Stimulated activated CD8-positive, alpha-beta memory T cell treated with anti-CD3 and anti-CD28 coated beads, Interleukin-4, amount 100 ng/mL, for 48 hours (primary cell): ENCODE results near the gene KIF20B.
A peak's percentile ranks its signal among the peaks of the same experiment; 100 is the strongest.
"Not testable (repeated sequence)": the region's sequence is repeated elsewhere in the genome, so short reads cannot be mapped to it uniquely, and the experiment has no call there.

Experiments used
- DNase-seq: peaks from one replicate; pipeline ENCODE4 v3.0.0-alpha.2; 2020

KIF20B gene

GRCh38 chr10:89789188-89789877 lies 87.9 kb downstream of the KIF20B start:
- DNase-seq, result no peak

GRCh38 chr10:89792187-89792586 lies 90.8 kb downstream of the KIF20B start:
- DNase-seq, result no peak

DNA sequence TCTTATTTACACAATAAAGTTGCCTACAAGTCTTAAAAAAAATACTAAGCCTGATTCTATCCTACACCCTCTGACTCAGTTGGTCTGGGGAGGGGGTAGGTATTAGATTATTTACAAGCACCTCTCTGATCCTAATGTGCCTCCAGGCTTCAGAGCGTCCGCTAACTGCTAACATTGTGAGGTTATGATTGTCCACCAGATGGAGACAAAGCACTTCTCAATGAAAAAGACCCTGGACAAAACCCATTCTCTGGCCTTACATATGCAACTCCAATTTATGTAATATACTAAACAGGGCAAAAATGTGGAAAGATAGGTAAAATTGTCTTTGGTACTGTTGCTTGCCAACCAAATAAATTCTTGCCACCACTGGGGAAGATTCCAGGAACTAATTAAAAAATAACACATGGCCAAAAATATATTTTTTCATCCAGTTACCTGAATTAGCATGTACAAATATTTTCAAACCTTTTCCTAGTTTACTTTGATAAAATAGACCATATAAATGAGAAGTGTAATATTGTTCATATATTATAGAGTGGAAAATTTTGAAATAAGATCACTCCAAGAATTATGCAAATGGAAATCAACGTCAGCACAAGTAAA lies 92.4 kb downstream of the KIF20B start:
- DNase-seq, result no peak

DNA sequence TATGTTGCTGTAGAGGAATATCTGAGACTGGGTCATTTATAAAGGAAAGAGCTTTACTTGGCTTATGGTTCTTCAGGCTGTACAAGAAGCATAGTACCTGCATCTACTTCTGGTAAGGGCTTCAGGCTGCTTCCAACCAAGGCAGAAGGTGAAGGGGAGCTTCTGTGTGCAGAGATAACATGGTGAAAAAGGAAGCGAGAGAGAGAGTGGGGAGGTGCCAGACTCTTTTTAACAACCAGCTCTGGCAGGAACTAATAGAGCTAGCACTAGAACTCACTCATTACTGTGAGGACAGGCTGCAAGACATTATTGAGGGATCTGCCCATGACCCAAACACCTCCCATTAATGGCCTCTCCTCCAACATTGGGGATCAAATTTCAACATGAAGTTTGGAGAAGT lies 94.5 kb downstream of the KIF20B start:
- DNase-seq, result no peak

- DNase-seq, result no peak
These were observed 96.7 kb downstream of the KIF20B start for GRCh38 chr10:89798092-89798491.

DNA sequence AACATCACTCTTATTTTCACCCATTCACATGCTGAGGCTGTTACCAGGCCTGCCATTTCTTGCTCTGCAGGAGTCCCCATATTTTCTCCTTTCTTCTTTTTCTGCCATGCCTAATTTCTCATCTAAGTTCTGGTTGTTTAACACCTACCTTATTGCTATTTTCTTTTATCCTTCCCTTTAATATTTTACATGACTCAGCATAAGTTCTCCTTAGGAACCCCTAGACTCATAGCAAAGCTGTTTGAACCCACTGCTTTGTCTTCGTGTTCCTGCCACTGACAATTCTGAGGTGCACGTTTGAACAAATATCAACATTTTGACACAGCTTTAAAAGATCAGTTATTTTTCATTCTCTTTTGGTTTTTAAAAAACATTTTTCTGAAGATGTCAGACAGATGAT lies 98.2 kb downstream of the KIF20B start:
- no peak for DNase-seq

GRCh38 chr10:89805599-89806013 lies 104.2 kb downstream of the KIF20B start:
- DNase-seq, result peak; percentile 76

DNA sequence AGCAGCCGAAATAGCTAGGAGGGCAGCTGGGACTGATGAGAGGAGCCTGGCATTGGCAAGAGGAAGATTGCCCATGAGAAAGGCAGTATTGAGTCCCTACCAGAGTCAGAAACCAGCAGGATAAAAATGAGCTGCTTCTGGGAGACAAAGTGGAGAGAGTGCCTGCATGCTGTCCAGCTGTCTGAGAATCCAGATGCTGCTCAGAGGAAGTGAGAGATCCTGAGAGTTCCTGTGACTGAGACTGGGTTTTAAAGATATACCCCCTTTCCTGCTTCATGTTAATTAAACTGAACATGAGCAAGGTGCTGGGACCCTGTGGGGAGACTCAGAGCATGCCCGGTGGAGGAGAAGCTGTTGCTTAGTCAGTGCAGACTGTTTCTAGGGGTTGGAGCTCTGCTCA lies 107.5 kb downstream of the KIF20B start:
- no peak for DNase-seq

DNA sequence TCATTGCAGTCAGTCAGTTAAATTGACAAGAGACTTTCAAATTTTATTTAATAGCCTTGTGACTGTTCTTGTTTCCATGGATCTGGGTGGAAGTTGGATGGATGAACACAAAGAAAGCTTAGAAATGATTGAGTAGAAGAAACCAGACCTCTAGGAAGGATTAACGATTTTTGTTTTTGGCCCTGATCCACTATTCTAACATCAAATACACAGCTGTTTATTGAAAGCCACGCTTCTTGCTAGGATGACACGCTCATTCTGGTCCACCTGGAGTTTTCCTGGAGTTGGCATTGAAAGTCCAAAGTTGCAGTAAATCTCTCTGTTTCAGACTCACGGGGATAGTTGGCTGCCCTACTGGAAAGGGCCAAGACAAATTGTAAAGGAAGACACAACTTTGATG lies 108.4 kb downstream of the KIF20B start:
- no peak for DNase-seq

GRCh38 chr10:89810908-89811525 lies 109.6 kb downstream of the KIF20B start:
- no peak for DNase-seq

DNA sequence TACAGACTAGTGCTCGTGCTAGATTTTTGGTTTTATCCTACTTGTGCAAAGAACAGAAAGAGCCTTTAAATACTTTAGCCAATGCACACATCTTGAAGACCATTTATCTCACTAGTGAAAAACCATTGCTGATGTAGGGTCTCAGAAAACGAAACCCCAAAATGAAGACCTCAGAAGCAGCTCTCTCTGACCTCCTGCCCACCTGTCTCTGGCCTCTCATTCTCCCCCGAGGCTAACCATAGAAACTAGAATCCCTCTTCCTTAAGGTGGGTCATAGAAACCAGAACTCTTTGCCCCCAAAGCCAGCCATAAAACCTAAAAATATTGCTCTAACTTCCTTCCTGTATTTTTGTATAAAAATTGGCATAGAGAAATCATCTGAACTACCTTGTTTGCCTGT lies 112.2 kb downstream of the KIF20B start:
- DNase-seq, result no peak

DNA sequence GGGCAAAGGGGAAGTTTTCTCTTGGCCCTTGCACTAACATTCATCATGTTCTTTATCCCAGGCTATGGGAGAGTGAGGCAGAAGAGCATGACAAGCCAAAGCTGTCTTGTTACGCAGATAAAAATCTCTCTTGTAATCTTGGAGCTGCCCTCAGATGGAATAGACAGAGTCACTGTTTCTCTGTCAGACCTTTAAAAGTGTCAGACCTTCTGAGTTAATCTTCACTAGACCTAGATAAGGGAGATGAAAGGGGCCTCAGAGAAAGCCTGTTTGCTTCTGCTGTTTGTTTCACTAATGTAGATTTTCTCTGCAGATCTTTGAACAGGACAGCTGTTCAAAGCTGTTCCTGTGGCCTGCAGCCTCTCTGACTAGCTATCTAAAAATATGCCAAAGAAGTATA lies 112.9 kb downstream of the KIF20B start:
- no peak for DNase-seq

DNA sequence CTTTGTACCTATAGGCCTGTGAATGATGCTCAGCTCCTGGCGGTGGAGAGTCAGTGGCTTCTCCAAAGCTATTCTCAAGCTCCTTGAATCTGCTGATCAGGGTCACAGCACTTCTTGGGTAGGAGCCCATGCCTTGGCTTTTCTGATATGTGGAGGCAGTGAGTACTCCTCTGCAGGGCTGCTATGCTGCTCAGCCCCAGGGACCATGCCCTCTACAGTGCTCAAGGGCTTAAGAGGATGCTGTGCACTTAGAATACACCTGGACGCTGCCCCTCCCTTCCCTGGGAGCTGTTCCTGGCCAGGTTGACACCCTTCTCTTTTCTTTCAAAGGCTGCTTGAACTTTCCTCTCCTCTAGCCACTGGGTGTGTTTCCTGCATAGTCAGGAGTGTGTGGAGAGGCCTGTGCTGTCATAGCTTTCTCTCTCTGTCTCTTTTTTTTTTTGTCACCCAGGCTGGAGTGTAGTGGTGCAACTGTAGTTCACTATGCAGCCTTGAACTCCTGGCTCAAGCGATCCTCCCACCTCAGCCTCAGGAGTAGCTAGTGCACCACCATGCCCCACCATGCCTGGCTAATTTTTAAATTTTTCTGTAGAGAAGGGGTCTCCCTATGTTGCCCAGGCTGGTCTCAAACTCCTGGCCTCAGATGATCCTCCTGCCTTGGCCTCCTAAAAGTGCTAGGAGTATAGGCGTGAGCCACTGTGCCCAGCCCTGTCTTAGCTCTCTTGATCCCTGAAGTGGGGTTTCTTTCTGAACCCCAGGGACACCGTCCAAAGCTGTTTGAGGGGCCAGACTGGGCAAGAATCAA lies 113.9 kb downstream of the KIF20B start:
- DNase-seq, result no peak

GRCh38 chr10:89819008-89819407 lies 117.6 kb downstream of the KIF20B start:
- DNase-seq, result not testable (repeated sequence)
